Thymus (tissue), 11 donors: ENCODE results near the gene SLC36A2. TPM values are rescaled to one million over a fixed set of nuclear protein-coding genes. Genes with fewer than 3 reads are reported as not detected.

ENCODE experiments used
- DNase-seq, 9 donors: peaks; one replicate each; pipeline ENCODE4 v3.0.0-alpha.2; 2013; ENCODE audit warnings: low spot score in 9 of 9, low read depth in 6 of 9, missing footprints in 1 of 9
- H3K27ac ChIP-seq, 2 donors: one replicate each; pipeline ENCODE4 v1.5.1; 2013; ENCODE audit warnings: control low read depth in 1 of 2, low read depth in 1 of 2, low read length in 1 of 2, mild to moderate bottlenecking in 1 of 2, moderate library complexity in 1 of 2
- H3K27me3 ChIP-seq, 2 donors: one replicate each; pipeline ENCODE4 v1.5.1; 2013; ENCODE audit warnings: low read length in 1 of 2; ENCODE audit not compliant: control insufficient read depth in 2 of 2, insufficient read depth in 1 of 2
- H3K36me3 ChIP-seq, 2 donors: one replicate each; pipeline ENCODE4 v1.5.1; 2013; ENCODE audit warnings: low read length in 1 of 2, mild to moderate bottlenecking in 1 of 2, moderate library complexity in 1 of 2; ENCODE audit not compliant: control insufficient read depth in 2 of 2, insufficient read depth in 2 of 2
- H3K4me1 ChIP-seq, 2 donors: one replicate each; pipeline ENCODE4 v1.5.1; 2013; ENCODE audit warnings: low read length in 2 of 2; ENCODE audit not compliant: control insufficient read depth in 2 of 2, insufficient read depth in 2 of 2
- H3K4me3 ChIP-seq, 2 donors: one replicate each; pipeline ENCODE4 v1.5.1; 2013; ENCODE audit warnings: low read length in 2 of 2, control low read depth in 1 of 2, mild to moderate bottlenecking in 1 of 2
- H3K9me3 ChIP-seq, 2 donors: one replicate each; pipeline ENCODE4 v1.5.1; 2013; ENCODE audit warnings: low read length in 1 of 2, mild to moderate bottlenecking in 1 of 2; ENCODE audit not compliant: control insufficient read depth in 2 of 2, insufficient read depth in 1 of 2
- WGBS: extraction: QIAGEN DNeasy Blood & Tissue Kit; methylation state at CpG from one replicate; pipeline ENCODE4 v1.1.7; 2013; 5-methylcytosine and 5-hydroxymethylcytosine counted together
- polyA plus RNA-seq: library from polyadenylated mRNA; stranded (reverse); fragments of 200-250 nt; gene quantifications from one replicate; pipeline ENCODE4 v1.2.3, GENCODE V29; 2013
- total RNA-seq: library from RNA; stranded (reverse); fragments of 120-200 nt; gene quantifications from one replicate; pipeline ENCODE4 v1.2.4, GENCODE V29; 2013
- donor health status: healthy.

The SLC36A2 gene
- total and polyA plus RNA-seq, 2 donors = 0.02 TPM; not detected in 1

DNA sequence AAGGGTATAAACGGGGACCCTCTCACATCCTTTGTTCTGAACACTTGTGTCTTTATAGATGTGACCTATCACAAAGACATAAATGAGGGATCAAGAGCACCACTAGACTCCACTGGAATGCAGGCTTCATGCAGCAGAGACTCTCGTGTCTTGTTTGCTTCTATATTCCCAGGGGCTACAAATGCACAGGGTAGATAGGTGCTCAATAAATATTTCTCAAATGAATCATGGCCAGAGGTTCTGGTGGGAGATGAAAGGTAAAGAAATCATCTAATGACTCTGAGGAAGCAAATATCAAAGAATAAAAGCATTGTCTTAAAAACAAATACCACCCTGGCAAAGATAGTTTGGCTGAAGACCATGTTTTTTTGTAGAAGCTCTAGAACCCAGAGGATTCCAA is 50.4 kb downstream of the SLC36A2 start:
- no peaks in the 10 kb centered on the region for H3K36me3 ChIP-seq
- 94% methylated on average over 2 of the region's 2 CpGs for WGBS
- no peak overlapping the region for H3K4me3 ChIP-seq
- no peaks in the 10 kb centered on the region for H3K27me3 ChIP-seq
- H3K27ac ChIP-seq = no peak overlapping the region
- no peaks in the 10 kb centered on the region for H3K9me3 ChIP-seq
- no peaks in the 10 kb centered on the region for H3K4me1 ChIP-seq
- DNase-seq = no peak

DNA sequence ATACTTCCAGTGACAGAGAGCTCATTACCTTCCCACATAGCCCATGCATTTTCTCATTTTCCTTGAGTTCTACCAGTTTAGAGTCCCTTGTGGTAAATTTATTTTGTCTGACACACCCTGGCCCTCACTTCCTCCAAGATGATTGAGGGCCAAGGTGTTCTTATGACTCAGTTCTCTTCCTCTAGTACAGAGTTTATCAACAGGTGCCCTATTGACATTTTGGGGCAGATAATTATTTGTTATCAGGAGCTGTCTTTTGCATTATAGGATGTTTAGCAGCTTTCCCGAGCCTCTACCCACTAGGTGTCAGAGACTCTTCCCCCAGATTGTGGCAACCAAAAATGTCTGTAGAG is 50.9 kb downstream of the SLC36A2 start:
- no peaks in the 10 kb centered on the region for H3K9me3 ChIP-seq
- H3K27me3 ChIP-seq = no peaks in the 10 kb centered on the region
- 93% methylated on average over 1 of the region's 1 CpG for WGBS
- DNase-seq = no peak
- no peak overlapping the region for H3K4me3 ChIP-seq
- no peak overlapping the region for H3K27ac ChIP-seq
- H3K4me1 ChIP-seq = no peaks in the 10 kb centered on the region
- H3K36me3 ChIP-seq = no peaks in the 10 kb centered on the region

- 76% methylated on average over 7 of the region's 7 CpGs for WGBS
- no peak overlapping the region for H3K27ac ChIP-seq
- no peak for DNase-seq
Observed at GRCh38 chr5:151295791-151296477, 51.4 kb downstream of the SLC36A2 start.

GRCh38 chr5:151295138-151295537 is 52.2 kb downstream of the SLC36A2 start:
- no peak overlapping the region for H3K4me3 ChIP-seq
- H3K4me1 ChIP-seq = no peaks in the 10 kb centered on the region
- no peak for DNase-seq
- WGBS = 95% methylated on average over 5 of the region's 5 CpGs
- no peak overlapping the region for H3K27ac ChIP-seq
- H3K9me3 ChIP-seq = no peaks in the 10 kb centered on the region
- H3K36me3 ChIP-seq = no peaks in the 10 kb centered on the region
- H3K27me3 ChIP-seq = no peaks in the 10 kb centered on the region

More at GRCh38 chr5:151295791-151296477, 51.4 kb downstream of the SLC36A2 start:
- H3K9me3 ChIP-seq = no peaks in the 10 kb centered on the region
- no peaks in the 10 kb centered on the region for H3K27me3 ChIP-seq
- no peak overlapping the region for H3K4me3 ChIP-seq
- no peaks in the 10 kb centered on the region for H3K36me3 ChIP-seq
- H3K4me1 ChIP-seq = no peaks in the 10 kb centered on the region

DNA sequence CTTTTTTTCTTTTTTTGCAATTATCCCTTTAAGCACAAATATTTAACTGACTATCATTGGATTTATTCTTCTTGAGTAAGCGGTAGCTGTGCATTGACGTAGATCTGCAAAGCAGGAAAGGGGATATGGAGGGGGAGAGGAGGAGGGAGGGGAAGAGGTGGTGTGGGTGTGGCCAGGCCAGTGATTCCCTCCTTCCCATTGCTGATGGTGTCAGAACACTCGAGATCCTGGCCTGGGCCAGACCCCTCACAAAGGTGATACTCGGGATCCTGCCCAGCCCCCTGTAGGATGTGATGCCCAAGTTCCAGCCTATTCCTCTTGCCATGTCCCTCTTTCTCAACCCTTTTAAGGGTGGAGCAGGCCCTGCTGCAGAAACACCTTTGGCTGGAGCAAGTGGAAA is 53.7 kb downstream of the SLC36A2 start:
- no peaks in the 10 kb centered on the region for H3K9me3 ChIP-seq
- H3K4me3 ChIP-seq = no peak overlapping the region
- 72% methylated on average over 4 of the region's 4 CpGs for WGBS
- DNase-seq = no peak
- no peaks in the 10 kb centered on the region for H3K36me3 ChIP-seq
- no peaks in the 10 kb centered on the region for H3K27me3 ChIP-seq
- H3K4me1 ChIP-seq = no peaks in the 10 kb centered on the region
- no peak overlapping the region for H3K27ac ChIP-seq

GRCh38 chr5:151288180-151288579 is 59.2 kb downstream of the SLC36A2 start:
- Histone ChIP-seq H3K36me3 (no peaks in the 10 kb centered on the region), H3K4me3 (no peak overlapping the region), H3K9me3 (no peaks in the 10 kb centered on the region), H3K27me3 (no peaks in the 10 kb centered on the region), H3K4me1 (no peaks in the 10 kb centered on the region), H3K27ac (no peak overlapping the region)
- WGBS = 67% methylated on average over 2 of the region's 2 CpGs
- no peak for DNase-seq

- Histone ChIP-seq H3K27ac (no peak overlapping the region), H3K36me3 (no peaks in the 10 kb centered on the region), H3K4me3 (no peak overlapping the region), H3K27me3 (no peaks in the 10 kb centered on the region), H3K4me1 (no peaks in the 10 kb centered on the region), H3K9me3 (no peaks in the 10 kb centered on the region)
- DNase-seq = no peak
- 97% methylated on average over 1 of the region's 1 CpG for WGBS
Observed at GRCh38 chr5:151286246-151286645, 61.1 kb downstream of the SLC36A2 start.

DNA sequence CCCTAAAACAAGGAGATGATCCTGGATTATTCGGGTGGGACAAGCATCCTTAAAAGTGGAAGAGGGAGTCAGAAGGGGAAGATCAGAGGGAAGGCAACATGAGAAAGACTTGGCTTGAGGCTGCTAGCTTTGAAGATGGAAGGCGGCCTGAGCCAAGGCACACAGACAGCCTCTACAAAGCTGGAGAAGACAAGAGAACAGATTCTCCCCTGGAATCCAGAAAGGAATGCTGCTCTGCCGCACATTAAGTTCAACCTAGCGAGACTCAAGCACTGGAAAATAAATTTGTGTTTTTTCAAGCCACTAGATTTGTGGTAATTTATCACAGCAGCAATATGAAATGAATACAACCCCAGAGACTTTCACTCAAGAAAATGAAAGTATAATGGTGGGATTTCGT is 61.7 kb downstream of the SLC36A2 start:
- H3K36me3 ChIP-seq = no peaks in the 10 kb centered on the region
- 91% methylated on average over 5 of the region's 5 CpGs for WGBS
- DNase-seq = no peak
- H3K27me3 ChIP-seq = no peaks in the 10 kb centered on the region
- no peak overlapping the region for H3K27ac ChIP-seq
- H3K4me1 ChIP-seq = no peaks in the 10 kb centered on the region
- H3K4me3 ChIP-seq = no peak overlapping the region
- no peaks in the 10 kb centered on the region for H3K9me3 ChIP-seq

DNA sequence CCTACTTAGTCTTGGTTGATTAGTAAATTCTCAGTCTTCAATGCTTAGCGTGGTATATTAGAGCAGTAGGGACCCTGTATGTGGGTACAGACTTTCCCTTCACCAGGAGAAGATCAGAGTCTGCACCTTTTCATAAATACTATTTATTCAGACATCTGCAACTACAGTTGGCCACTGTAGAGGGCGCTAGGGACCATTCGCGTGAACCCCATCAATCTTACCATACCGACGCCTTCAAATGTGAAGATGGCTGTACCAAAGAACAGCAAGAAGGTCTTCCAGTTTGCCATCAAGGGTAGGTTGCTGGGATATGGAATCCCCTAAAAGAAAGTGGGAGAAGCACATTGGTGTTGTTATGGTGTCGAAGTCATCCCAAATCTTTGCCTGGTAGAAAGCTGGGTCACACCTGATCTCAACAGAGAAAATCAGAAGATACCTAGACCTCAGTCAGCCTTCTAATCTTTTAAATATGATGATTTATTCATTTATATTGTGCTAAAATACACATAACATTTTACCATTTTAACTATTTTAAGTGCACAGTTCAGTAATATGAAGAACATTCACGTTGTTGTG is 62.9 kb downstream of the SLC36A2 start:
- WGBS = 36% methylated on average over 8 of the region's 8 CpGs

More for the DNA sequence above, 62.9 kb downstream of the SLC36A2 start:
- no peak overlapping the region for H3K4me3 ChIP-seq
- H3K36me3 ChIP-seq = no peaks in the 10 kb centered on the region
- H3K4me1 ChIP-seq = no peaks in the 10 kb centered on the region
- no peak overlapping the region for H3K27ac ChIP-seq
- DNase-seq = no peak
- no peaks in the 10 kb centered on the region for H3K27me3 ChIP-seq
- no peaks in the 10 kb centered on the region for H3K9me3 ChIP-seq
